Endothelial cell (in vitro differentiated cells): ENCODE data around the gene UBL4B. TPM values are rescaled to one million over a fixed set of nuclear protein-coding genes. Genes with fewer than 3 reads are reported as not detected.

Experiments
- DNase-seq: peaks from one replicate; pipeline ENCODE4 v3.0.0; 2021; ENCODE audit warnings: low spot score
- H3K27ac Mint-ChIP-seq: one replicate; pipeline ENCODE4 v1.8.0; 2021; ENCODE audit warnings: mixed read lengths, inconsistent platforms; ENCODE audit not compliant: unreplicated experiment
- H3K27me3 Mint-ChIP-seq: one replicate; pipeline ENCODE4 v1.8.0; 2021; ENCODE audit warnings: mild to moderate bottlenecking, moderate library complexity, mixed read lengths, inconsistent platforms; ENCODE audit not compliant: unreplicated experiment
- H3K36me3 Mint-ChIP-seq: one replicate; pipeline ENCODE4 v1.8.0; 2021; ENCODE audit warnings: mild to moderate bottlenecking, low read depth, mixed read lengths, inconsistent platforms; ENCODE audit not compliant: unreplicated experiment
- H3K4me1 Mint-ChIP-seq: one replicate; pipeline ENCODE4 v1.8.0; 2021; ENCODE audit warnings: mild to moderate bottlenecking, mixed read lengths, inconsistent platforms; ENCODE audit not compliant: unreplicated experiment
- H3K4me3 Mint-ChIP-seq: one replicate; pipeline ENCODE4 v1.8.0; 2021; ENCODE audit warnings: mild to moderate bottlenecking, mixed read lengths, inconsistent platforms; ENCODE audit not compliant: unreplicated experiment
- H3K9me3 Mint-ChIP-seq: one replicate; pipeline ENCODE4 v1.8.0; 2021; ENCODE audit warnings: mixed read lengths, inconsistent platforms; ENCODE audit not compliant: unreplicated experiment
- total RNA-seq: library from RNA; stranded (reverse); fragmentation: NEBNext Ultra II Directional; extraction: Animal tissue kit (Norgen Biotek cat#: 25700); gene quantifications from one replicate; pipeline ENCODE4 v1.2.1, GENCODE V29; 2021; ENCODE audit not compliant: unreplicated experiment
- TF ChIP-seq, protein P1 (sequence below): fragments of 200-600 bp; sonication (generic); IDR thresholded peaks from one replicate; pipeline ENCODE4 v1.5.0; 2021; ENCODE audit warnings: antibody characterized with exemption; ENCODE audit not compliant: unreplicated experiment

Gene UBL4B
- total RNA-seq, 1 donor from 2014 or later: not detected

DNA sequence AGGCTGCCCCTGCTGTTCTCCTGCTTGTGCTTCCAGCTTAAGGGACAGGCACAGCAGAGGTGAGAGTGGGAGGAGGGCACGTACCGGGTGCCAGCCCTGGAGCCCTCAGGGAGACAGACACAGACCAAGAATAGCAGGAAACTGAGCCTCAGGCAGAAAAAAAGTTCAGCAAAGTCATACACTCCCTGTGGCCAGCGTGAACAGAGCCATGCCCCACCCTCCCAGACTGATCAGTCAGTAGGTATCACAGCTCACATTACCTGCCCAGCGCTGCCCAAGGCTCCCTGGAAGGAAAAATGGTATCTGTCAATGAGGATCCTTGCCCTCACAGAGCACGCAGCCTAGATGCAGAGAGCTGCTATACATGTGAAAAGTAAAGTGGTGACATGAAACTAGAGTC is 1.3 kb downstream of the UBL4B start:
- Mint-ChIP-seq H3K27me3 (peaks cover 9% of the 10 kb centered on the region), H3K4me3 (no peak overlapping the region), H3K27ac (no peak overlapping the region), H3K36me3 (peaks cover 5% of the 10 kb centered on the region), H3K9me3 (no peaks in the 10 kb centered on the region), H3K4me1 (peaks cover 22% of the 10 kb centered on the region)
- DNase-seq: no peak
- TF ChIP-seq, protein P1, sequence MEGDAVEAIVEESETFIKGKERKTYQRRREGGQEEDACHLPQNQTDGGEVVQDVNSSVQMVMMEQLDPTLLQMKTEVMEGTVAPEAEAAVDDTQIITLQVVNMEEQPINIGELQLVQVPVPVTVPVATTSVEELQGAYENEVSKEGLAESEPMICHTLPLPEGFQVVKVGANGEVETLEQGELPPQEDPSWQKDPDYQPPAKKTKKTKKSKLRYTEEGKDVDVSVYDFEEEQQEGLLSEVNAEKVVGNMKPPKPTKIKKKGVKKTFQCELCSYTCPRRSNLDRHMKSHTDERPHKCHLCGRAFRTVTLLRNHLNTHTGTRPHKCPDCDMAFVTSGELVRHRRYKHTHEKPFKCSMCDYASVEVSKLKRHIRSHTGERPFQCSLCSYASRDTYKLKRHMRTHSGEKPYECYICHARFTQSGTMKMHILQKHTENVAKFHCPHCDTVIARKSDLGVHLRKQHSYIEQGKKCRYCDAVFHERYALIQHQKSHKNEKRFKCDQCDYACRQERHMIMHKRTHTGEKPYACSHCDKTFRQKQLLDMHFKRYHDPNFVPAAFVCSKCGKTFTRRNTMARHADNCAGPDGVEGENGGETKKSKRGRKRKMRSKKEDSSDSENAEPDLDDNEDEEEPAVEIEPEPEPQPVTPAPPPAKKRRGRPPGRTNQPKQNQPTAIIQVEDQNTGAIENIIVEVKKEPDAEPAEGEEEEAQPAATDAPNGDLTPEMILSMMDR: no peak

DNA sequence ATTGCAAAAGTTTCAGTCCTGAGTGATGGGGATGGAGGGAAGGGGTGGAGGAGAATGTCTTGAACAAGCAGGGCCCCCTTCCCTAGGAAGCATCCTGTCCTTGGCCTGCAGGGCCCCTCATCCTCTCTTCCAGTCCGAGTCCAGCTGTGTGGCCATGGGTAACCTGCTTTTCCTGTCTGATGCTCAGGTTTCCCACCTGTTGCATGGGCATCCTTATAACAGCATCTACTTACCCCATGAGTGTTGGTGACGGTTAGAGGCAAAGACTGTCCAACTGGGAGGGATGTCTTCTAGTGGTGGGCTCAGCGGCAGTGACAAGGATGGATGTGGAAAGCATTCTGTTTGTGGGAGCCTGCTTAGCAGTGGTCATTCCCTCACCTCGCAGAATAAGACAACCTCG is 1.9 kb downstream of the UBL4B start:
- H3K27ac Mint-ChIP-seq: no peak overlapping the region
- H3K4me1 Mint-ChIP-seq: peaks cover 19% of the 10 kb centered on the region
- DNase-seq: no peak
- H3K36me3 Mint-ChIP-seq: peaks cover under 1% of the 10 kb centered on the region
- TF ChIP-seq, protein P1: no peak
- H3K27me3 Mint-ChIP-seq: peaks cover 11% of the 10 kb centered on the region
- H3K9me3 Mint-ChIP-seq: no peaks in the 10 kb centered on the region
- no peak overlapping the region for H3K4me3 Mint-ChIP-seq

DNA sequence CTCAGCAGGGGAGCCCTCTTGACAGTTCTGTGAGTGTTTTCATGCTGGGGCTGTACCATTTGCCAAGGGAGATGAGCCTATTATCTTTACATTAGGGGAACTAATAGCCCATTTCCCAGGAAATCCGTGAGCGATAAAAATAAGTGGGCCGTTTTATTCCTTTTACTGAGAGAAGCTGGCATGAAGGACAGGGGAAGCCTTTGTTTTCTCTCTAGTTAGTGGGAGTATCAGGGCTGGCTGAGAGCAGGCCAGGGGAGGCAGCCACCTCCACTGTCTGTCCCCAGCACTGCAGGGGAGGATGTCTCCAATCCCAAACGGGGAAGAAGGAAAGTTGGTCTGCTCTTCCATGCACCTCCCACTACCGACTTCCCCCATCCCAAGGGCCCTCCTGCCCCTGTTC is 2.5 kb downstream of the UBL4B start:
- DNase-seq: no peak
- no peak overlapping the region for H3K4me3 Mint-ChIP-seq
- H3K4me1 Mint-ChIP-seq: peaks cover 14% of the 10 kb centered on the region
- TF ChIP-seq, protein P1: no peak
- peaks cover 11% of the 10 kb centered on the region for H3K27me3 Mint-ChIP-seq
- H3K36me3 Mint-ChIP-seq: no peaks in the 10 kb centered on the region
- no peak overlapping the region for H3K27ac Mint-ChIP-seq
- no peaks in the 10 kb centered on the region for H3K9me3 Mint-ChIP-seq

DNA sequence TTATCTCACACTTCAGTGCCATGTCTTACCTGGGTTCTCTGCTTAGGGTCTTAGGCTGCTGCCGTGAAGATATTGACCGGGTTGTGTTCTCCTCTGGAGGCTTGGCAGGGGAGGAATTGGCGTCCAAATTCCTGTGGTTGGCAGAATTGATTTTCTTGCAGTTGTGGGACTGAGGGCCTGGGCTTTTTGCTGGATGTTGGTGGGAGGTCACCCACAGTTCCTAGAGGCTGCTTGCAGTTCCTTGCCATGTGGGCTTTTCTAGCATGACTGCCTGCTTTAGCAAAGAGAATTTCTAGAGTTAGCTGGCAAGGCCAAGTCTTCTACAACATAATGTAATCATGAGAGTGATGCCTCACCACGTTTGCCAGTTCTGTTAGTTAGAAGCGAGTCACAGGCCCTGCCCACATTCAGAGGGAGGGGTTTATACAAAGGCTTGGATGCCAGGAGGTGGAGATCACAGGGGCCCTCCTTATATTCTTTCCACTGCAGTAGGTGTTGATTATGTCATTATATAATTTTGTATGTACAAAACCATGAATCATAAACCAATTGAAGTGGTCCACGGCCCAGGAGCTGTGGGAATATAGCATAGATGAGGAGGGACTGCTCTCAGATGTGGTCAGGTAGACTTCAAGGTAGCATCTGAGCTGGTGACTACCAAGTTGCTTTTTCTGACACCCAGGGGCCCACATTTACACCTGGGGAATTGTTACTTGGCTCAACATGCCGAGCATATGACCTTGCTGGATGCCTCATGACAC is 6.6 kb downstream of the UBL4B start:
- TF ChIP-seq, protein P1: no peak

DNA sequence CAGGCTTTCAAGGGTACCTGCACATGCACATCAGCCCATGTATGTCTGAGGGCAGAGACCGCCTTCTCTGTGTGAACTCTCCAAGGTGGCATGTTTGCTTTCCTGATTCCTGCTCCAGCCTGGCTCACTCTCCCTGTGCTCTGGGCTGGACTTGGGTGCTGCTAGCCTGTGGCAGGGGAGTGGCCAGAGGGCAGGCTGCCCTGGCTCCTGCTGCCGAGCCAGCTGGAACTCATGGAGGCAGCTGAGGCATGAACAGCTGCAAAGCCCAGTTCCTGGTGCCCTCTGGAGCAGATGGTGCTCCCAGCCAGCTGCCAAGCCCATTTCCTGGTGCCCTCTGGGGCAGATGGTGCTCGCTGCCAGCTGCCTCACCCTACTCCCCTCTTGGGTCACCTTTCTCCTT is 7.6 kb downstream of the UBL4B start:
- TF ChIP-seq, protein P1: no peak
- H3K27ac Mint-ChIP-seq: no peak overlapping the region
- peaks cover 9% of the 10 kb centered on the region for H3K36me3 Mint-ChIP-seq
- H3K4me1 Mint-ChIP-seq: no peaks in the 10 kb centered on the region
- no peak overlapping the region for H3K4me3 Mint-ChIP-seq
- no peak for DNase-seq
- peaks cover 3% of the 10 kb centered on the region for H3K9me3 Mint-ChIP-seq
- peaks cover 10% of the 10 kb centered on the region for H3K27me3 Mint-ChIP-seq

More for the DNA sequence above, 6.6 kb downstream of the UBL4B start:
- Mint-ChIP-seq H3K4me1 (peaks cover 6% of the 10 kb centered on the region), H3K27ac (no peak overlapping the region), H3K36me3 (peaks cover 7% of the 10 kb centered on the region), H3K27me3 (peaks cover 10% of the 10 kb centered on the region), H3K4me3 (no peak overlapping the region), H3K9me3 (peaks cover 3% of the 10 kb centered on the region)
- no peak for DNase-seq
